ENCODE data around the gene LYZL4. TPM values are rescaled to one million over a fixed set of nuclear protein-coding genes. Genes with fewer than 3 reads are reported as not detected.

Gene LYZL4
- total RNA-seq, 1 experiment from 2014 or later = not detected

GRCh38 chr3:42398080-42398479 lies 12.3 kb downstream of the LYZL4 start:
- Histone ChIP-seq H3K27ac (ENCODE audit: low read length) (no peak overlapping the region), H3K4me1 (ENCODE audit: control insufficient read depth, insufficient read depth, low read length) (no peaks in the 10 kb centered on the region), H3K4me3 (ENCODE audit: low read depth in 2 of 2, low read length in 2 of 2) (no peak overlapping the region), H3K36me3 (ENCODE audit: control insufficient read depth, insufficient read depth, low read length) (no peaks in the 10 kb centered on the region), H3K27me3 (ENCODE audit: control insufficient read depth, insufficient read depth, low read length) (no peaks in the 10 kb centered on the region; the same call in 1 of the 2 replicates), H3K9me3 (ENCODE audit: control insufficient read depth, insufficient read depth, low read depth, low read length) (no peaks in the 10 kb centered on the region)
- ATAC-seq (no peak), DNase-seq (ENCODE audit: low read depth, low spot score) (no peak)
- CTCF ChIA-PET = no interaction called here
- TF ChIP-seq REST (IDR thresholded peaks at IDR 0.05; ENCODE audit: insufficient read depth in 1 of 2, low read depth in 2 of 2, low read length in 1 of 2) = no peak
- no peak for TF ChIP-seq TCF7L2 (IDR thresholded peaks at IDR 0.05; ENCODE audit: low read depth, low read length)
- TF ChIP-seq POLR2AphosphoS5 (IDR thresholded peaks at IDR 0.05; ENCODE audit: low read depth, low read length) = no peak
- no peak for TF ChIP-seq SIN3A (IDR thresholded peaks at IDR 0.05; ENCODE audit: borderline replicate concordance, insufficient read depth, low read depth, low read length)
- TF ChIP-seq CTCF (IDR thresholded peaks at IDR 0.05) = no peak
- in situ Hi-C loops (cut with HindIII; ENCODE audit: low pct_unique_long_range_greater_than_20kb, low sequenced_read_pairs) (no loop called here), intact Hi-C loops (cut with micrococcal nuclease; ENCODE audit: unreplicated experiment) (no loop called here)
- POLR2A ChIA-PET = no interaction called here
- BruUV-seq (replicated peaks) = no TSS peak

- no peak overlapping the region for H3K4me3 ChIP-seq (ENCODE audit: low read depth in 2 of 2, low read length in 2 of 2)
- DNase-seq (ENCODE audit: low read depth, low spot score) (no peak), ATAC-seq (no peak)
- intact Hi-C loops (cut with micrococcal nuclease; ENCODE audit: unreplicated experiment) (no loop called here), in situ Hi-C loops (cut with HindIII; ENCODE audit: low pct_unique_long_range_greater_than_20kb, low sequenced_read_pairs) (no loop called here)
- ChIA-PET POLR2A (no interaction called here), CTCF (no interaction called here)
- no peak overlapping the region for H3K27ac ChIP-seq (ENCODE audit: low read length)
- no peak for TF ChIP-seq SIN3A (IDR thresholded peaks at IDR 0.05; ENCODE audit: borderline replicate concordance, insufficient read depth, low read depth, low read length)
- no peak for TF ChIP-seq TCF7L2 (IDR thresholded peaks at IDR 0.05; ENCODE audit: low read depth, low read length)
- no peak for TF ChIP-seq REST (IDR thresholded peaks at IDR 0.05; ENCODE audit: insufficient read depth in 1 of 2, low read depth in 2 of 2, low read length in 1 of 2)
- TF ChIP-seq CTCF (IDR thresholded peaks at IDR 0.05) = no peak
- no peak for TF ChIP-seq POLR2AphosphoS5 (IDR thresholded peaks at IDR 0.05; ENCODE audit: low read depth, low read length)
- no peaks in the 10 kb centered on the region; the same call in 1 of the 2 replicates for H3K27me3 ChIP-seq (ENCODE audit: control insufficient read depth, insufficient read depth, low read length)
- no TSS peak for BruUV-seq (replicated peaks)
- no peaks in the 10 kb centered on the region for H3K9me3 ChIP-seq (ENCODE audit: control insufficient read depth, insufficient read depth, low read depth, low read length)
- no peaks in the 10 kb centered on the region for H3K36me3 ChIP-seq (ENCODE audit: control insufficient read depth, insufficient read depth, low read length)
- no peaks in the 10 kb centered on the region for H3K4me1 ChIP-seq (ENCODE audit: control insufficient read depth, insufficient read depth, low read length)
Measured at GRCh38 chr3:42397644-42398043, 12.8 kb downstream of the LYZL4 start.
